ENCODE measurements around the gene CNOT10. TPM values are rescaled to one million over a fixed set of nuclear protein-coding genes. Genes with fewer than 3 reads are reported as not detected.

The CNOT10 gene
- total RNA-seq, 1 donor from 2014 or later = 48.7 TPM

GRCh38 chr3:32684029-32684799 is 774 bp upstream of the CNOT10 start:
- no peaks in the 10 kb centered on the region for H3K27me3 Mint-ChIP-seq (ENCODE audit: low read depth)
- peaks cover 3% of the 10 kb centered on the region for H3K36me3 Mint-ChIP-seq
- TF ChIP-seq CTCF (IDR thresholded peaks at IDR 0.05; ENCODE audit: unreplicated experiment) = no peak
- peaks cover 29% of the 10 kb centered on the region for H3K4me1 Mint-ChIP-seq
- H3K4me3 Mint-ChIP-seq = peak overlapping the region; percentile 87
- peak overlapping the region; percentile 94 for H3K27ac Mint-ChIP-seq
- DNase-seq (ENCODE audit: low spot score in 2 of 2, unreplicated experiment in 2 of 2) = no peak
- H3K9me3 Mint-ChIP-seq = no peaks in the 10 kb centered on the region

- Mint-ChIP-seq H3K27ac (peak overlapping the region; percentile 94), H3K9me3 (no peaks in the 10 kb centered on the region), H3K4me1 (peaks cover 29% of the 10 kb centered on the region), H3K27me3 (ENCODE audit: low read depth) (no peaks in the 10 kb centered on the region), H3K36me3 (peaks cover 5% of the 10 kb centered on the region), H3K4me3 (peak overlapping the region; percentile 87)
- no peak for TF ChIP-seq CTCF (IDR thresholded peaks at IDR 0.05; ENCODE audit: unreplicated experiment)
- DNase-seq (ENCODE audit: low spot score in 2 of 2, unreplicated experiment in 2 of 2) = no peak
Observed at GRCh38 chr3:32685543-32686185, 676 bp downstream of the CNOT10 start.

GRCh38 chr3:32686713-32687112 is 1.7 kb downstream of the CNOT10 start:
- H3K27ac Mint-ChIP-seq = peak overlapping the region; percentile 72
- peaks cover 5% of the 10 kb centered on the region for H3K36me3 Mint-ChIP-seq
- no peak for TF ChIP-seq CTCF (IDR thresholded peaks at IDR 0.05; ENCODE audit: unreplicated experiment)
- peak overlapping the region; percentile 87 for H3K4me3 Mint-ChIP-seq
- no peak for DNase-seq (ENCODE audit: low spot score in 2 of 2, unreplicated experiment in 2 of 2)
- no peaks in the 10 kb centered on the region for H3K27me3 Mint-ChIP-seq (ENCODE audit: low read depth)
- no peaks in the 10 kb centered on the region for H3K9me3 Mint-ChIP-seq
- peaks cover 29% of the 10 kb centered on the region for H3K4me1 Mint-ChIP-seq

- no peak for TF ChIP-seq CTCF (IDR thresholded peaks at IDR 0.05; ENCODE audit: unreplicated experiment)
- Mint-ChIP-seq H3K4me3 (no peak overlapping the region), H3K36me3 (peaks cover 9% of the 10 kb centered on the region), H3K4me1 (peaks cover 7% of the 10 kb centered on the region), H3K27me3 (ENCODE audit: low read depth) (no peaks in the 10 kb centered on the region), H3K9me3 (no peaks in the 10 kb centered on the region), H3K27ac (no peak overlapping the region)
- no peak for DNase-seq (ENCODE audit: low spot score in 2 of 2, unreplicated experiment in 2 of 2)
Observed at GRCh38 chr3:32691847-32692246, 6.9 kb downstream of the CNOT10 start.

- DNase-seq (ENCODE audit: low spot score in 2 of 2, unreplicated experiment in 2 of 2) = no peak
- Mint-ChIP-seq H3K9me3 (no peaks in the 10 kb centered on the region), H3K36me3 (peaks cover 7% of the 10 kb centered on the region), H3K4me3 (no peak overlapping the region), H3K4me1 (no peaks in the 10 kb centered on the region), H3K27ac (no peak overlapping the region), H3K27me3 (ENCODE audit: low read depth) (no peaks in the 10 kb centered on the region)
- TF ChIP-seq CTCF (IDR thresholded peaks at IDR 0.05; ENCODE audit: unreplicated experiment) = no peak
Observed at GRCh38 chr3:32696523-32696922, 11.5 kb downstream of the CNOT10 start.

Data from mesothelial cell of epicardium (in vitro differentiated cells).